Right renal cortex interstitium (tissue), 3 donors: ENCODE results near the gene RFX4. TPM values are rescaled to one million over a fixed set of nuclear protein-coding genes. Genes with fewer than 3 reads are reported as not detected.
"Not testable (repeated sequence)": the region's sequence is repeated elsewhere in the genome, so short reads cannot be mapped to it uniquely, and the experiment has no call there.

Experiments
- DNase-seq, 3 donors: peaks; one replicate each; pipeline ENCODE4 v3.0.0-alpha.2; 2013; ENCODE audit warnings: low read depth in 3 of 3, low spot score in 2 of 3
- polyA plus RNA-seq, 3 donors: library from polyadenylated mRNA; unstranded; fragments of 120-200 nt; gene quantifications; one replicate each; pipeline ENCODE4 v1.2.1, GENCODE V29; 2013; ENCODE audit not compliant: insufficient read length in 3 of 3

The RFX4 gene
- polyA plus RNA-seq, 3 donors = not detected

DNA sequence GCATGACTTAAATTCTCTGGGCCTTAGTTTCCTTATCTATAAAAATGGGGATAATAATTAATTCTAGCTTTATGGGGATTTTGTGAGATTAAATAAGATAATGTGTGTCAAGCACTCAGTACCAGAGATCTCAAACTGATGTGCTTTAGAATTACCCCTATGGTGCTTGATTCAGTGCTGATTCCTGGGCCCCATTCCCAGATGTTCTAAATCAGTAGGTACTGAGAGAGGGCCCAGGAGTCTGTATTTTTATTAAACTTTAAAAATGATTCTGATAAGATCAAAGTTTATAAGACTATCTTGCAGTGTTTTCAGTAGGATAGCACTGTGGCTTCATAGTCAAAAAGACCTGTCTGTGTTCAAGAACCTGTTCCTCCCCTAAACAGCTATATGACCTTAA, 102.6 kb downstream of the RFX4 start:
- no peak for DNase-seq

DNA sequence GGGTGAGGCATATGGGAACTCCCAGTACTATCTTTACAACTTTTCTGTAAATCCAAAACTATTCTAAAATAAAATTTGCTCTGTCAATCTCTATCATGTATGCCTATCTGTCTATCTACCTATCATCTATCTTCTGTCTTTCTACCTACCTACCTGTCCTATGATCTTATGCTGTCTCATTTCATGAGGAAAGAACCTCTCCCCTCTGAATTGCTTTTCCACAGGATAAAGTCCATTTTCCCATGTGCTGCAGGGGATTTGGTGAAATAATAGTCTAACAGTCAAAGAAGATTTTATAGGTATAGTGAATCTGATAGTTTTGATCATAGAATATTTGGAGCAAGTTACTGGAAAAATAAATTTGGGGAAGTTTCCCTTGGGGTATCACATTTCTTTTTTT, 104.9 kb downstream of the RFX4 start:
- DNase-seq = no peak

DNA sequence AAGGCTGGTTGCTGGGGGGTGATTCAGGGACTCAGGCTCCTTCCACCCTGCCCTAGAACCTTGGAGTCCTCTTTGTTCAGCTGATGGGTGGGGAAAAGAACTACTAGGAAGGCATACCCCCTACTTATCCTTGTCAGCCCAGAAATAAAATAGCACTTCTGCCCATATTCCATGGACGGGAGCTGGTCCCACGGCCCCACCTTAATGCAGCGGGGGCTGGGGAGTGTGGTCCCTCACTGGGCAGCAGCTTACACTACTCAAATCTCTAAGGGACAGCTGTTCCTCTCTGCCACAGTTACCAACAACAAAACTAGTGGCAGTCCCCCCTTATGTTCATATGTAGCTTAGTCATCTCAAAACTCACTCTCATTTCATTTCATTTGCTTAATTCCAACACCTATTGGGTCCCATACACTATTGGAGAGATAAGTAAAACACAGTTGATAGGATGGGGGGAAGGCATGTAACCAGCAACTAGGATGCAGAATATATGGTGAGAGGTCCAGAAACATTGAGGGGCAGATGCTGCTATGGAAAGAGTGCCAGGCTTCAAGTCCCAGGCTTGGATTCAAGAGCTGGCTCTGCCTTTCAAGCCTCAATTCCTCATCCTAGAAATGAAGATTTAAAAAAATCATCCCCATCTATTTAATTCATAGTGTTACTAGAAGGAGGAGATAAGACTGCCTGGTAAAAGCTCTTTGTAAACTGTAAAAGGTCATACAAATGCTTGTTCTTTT, 107.9 kb downstream of the RFX4 start:
- no peak for DNase-seq

DNA sequence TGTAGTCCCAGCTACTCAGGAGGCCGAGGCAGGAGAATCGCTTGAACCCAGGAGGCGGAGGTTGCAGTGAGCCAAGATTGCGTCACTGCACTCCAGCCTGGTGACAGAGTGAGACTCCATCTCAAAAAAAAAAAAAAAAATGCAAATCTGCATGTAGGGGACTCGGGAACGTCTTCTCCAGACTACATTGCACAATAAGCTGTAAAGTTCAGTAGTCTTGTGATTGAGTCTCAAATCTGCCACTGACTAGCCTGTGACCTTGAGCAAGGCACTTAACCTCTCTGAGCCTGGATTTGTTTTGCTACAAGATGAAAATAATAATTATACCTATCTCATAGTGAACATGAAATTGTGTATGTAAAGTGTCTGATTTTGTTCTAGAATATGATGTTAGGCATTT, 109.2 kb downstream of the RFX4 start:
- not testable (repeated sequence) for DNase-seq

DNA sequence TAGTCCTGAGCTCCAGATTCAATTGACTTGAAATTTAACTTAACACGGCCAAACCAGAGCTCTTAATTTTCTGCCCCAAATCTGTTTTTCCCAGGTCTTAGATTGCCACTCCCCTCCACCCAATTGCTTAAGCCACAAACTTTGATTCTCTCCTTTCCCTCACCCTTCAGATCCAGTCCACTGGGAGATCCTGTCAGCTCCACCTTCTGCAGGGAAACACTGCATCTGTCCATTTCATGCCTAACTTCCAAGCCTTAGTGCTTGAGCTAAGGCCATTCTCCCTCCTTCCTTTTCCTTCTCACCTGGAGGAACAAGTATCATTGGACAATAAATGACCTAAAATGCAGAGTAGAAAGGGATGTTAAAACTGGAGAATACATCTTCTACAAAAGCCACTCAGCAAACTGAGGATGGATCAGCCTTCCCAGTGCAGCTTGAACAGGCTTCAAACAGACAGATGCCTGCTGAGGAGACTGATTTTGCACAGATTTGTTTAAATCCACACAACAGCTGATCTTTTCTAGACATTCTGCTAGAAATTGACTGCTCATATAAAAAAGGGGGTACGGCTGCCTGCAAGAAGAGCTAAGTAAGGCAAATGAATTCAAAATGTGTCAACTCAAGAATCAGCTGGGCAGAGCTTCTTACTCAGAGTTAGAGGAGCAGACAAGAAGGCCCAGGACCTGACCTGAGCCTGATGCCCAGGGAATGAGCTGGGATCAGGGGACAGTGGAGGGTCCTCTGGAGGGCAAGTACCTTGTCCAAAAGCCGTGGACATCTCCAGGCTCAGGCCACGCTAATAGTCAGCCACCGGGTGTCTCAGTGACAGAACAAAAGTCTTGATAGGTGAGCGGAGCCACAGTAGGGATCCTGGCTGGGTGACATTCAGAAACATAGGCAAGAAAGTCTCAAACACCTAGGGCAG, 110.4 kb downstream of the RFX4 start:
- DNase-seq = no peak

DNA sequence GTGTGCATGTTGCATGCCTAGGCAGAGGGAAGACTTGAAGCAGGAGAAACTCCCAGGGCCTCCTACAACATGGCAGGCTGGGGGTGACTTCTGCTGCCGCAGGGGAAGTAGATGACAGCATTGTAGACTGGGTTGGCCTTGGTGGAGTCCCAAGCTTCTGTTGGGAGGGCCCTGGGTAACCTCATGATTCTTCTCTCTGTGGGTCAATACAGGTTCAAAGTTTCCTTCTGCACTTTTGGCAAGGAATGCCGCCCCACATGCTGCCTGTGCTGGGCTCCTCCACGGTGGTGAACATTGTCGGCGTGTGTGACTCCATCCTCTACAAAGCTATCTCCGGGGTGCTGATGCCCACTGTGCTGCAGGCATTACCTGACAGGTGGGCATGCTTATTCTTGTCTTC, 113.3 kb downstream of the RFX4 start:
- DNase-seq = no peak

DNA sequence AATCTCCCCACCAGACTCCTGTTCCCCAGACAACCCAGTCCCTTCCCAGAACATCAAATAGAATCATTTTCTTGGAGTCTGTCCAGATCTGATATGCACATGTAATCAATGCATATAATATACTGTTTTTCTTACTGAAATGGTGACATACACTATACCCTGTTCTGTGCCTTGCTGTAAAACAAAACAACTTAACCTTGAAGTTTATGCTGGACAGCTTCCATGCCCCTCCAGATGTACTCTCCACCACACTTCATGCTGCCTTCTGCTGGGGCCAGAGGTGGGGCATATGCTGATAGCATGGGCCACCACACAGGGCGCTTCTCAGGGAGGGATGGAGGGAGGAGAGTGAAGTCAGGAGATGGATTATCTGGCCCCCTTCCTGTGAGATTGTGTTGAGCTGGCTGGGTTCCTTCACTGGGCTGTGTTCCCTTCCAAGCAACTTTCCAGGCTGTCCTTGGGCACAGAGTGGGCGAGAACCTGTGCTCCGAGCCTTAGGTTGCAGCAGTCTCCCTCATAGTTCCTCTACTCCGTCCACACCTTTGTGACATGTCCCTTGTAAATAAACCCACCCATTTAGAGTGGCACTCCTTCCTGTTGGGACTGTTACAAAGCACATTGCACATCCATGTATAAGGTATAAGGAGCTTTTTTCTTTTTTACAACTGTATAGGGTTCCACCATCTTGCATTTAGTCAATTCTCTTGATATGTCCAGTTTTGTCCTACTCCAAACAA, 114.0 kb downstream of the RFX4 start:
- no peak for DNase-seq

DNA sequence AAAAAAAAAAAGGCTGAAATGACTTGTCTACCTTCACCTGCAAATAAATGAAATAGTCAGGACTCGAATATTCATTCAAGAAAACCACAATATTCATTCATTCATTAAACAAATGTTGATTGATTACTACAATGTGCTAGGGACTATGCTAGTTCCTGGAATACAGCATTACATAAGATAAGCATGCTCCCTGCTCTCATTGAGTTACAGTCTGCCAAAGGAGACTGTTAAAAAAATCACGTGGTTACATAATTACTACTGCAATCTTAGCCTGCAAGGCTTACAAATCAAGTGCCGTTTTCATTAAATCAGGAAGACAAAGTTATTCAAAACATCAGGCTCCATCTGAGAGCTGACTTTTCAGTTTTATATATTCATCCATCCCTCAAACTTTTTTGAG, 121.3 kb downstream of the RFX4 start:
- no peak for DNase-seq

DNA sequence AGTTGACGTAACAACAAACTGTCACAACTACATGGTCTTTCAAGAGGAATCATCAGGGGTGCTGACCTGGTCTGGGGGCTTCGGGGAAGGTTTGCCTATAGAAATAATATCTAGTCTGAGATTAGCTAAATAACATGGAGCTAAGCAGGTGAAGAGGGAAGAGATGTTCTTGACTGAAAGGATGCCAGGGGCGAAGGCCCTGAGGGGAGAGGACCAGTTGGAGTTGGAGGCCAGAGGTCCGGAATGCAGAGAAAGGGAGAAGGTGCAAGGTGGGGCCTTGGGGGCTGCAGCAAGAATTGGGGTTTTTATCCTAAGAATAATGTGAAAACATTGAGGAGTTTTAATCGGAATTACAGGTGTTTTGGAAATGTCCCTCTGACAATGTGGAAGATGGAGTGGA, 123.2 kb downstream of the RFX4 start:
- DNase-seq = no peak

DNA sequence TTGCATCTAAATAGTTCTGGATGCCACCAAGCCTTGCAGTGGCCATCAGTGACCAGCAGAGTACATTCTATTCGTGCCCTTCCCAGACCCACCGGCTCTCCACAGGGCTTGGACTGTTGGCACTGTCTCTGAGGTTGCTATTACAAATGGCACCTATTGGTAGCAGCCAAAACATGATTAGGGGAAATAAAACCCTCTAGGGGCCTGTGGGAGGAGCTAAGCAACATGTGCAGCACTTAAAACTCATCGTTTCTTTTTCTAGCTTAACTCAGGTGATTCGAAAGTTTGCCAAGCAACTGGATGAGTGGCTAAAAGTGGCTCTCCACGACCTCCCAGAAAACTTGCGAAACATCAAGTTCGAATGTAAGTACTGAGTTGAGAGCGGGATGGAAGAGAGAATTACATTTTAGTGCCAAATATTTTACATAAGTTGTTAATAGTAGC, 126.3 kb downstream of the RFX4 start:
- no peak for DNase-seq

DNA sequence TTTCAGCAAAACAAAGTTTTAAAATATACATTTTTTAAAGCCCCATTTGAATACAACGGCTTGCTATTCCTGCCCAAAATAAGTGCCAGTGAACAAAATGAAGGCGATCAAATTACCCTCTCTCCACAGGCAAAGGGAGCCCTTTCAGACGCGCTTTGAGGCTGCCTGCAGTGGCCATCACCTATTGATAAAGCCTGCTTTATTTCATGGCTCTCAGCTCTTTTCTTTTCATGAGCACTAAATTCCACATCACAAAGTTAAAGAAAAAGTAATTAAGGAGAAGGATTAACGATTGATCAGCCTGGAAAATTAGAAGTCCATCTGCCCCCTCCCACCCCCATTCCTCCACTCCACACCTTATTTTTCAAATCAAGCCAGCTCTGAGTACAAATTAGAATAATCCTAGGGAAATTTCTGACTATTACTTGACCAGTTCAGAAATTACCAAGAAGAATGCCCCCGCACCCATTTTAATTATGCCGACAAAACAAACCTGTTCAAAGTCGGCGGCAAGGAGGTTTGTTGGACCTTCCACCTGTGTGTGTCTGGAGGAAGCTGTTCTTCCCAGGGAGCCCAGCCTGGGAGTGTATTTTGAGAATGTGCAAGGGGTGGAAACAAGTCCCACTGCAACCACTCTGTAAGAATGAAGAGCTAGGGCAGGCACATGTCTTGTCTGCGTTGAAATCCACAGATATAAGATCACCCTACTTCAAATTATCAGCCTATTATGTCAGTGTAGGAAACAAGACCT, 127.5 kb downstream of the RFX4 start:
- no peak for DNase-seq

DNA sequence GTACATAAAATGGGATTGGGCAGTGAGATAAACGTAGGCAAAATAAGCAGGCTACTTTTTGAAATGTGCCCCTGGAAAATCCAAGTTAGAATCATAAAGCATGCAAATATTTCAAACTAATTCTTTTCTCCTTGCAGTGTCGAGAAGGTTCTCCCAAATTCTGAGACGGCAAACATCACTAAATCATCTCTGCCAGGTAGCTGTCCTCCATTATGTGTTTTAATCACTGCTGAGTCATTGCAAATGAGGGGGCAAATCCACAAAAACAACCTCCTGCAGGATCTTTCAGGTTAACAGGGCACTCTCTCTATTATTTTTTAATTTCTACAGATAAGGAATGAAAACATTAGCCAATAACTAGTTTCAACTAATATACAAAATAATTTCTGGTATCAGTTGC, 128.5 kb downstream of the RFX4 start:
- DNase-seq = no peak

DNA sequence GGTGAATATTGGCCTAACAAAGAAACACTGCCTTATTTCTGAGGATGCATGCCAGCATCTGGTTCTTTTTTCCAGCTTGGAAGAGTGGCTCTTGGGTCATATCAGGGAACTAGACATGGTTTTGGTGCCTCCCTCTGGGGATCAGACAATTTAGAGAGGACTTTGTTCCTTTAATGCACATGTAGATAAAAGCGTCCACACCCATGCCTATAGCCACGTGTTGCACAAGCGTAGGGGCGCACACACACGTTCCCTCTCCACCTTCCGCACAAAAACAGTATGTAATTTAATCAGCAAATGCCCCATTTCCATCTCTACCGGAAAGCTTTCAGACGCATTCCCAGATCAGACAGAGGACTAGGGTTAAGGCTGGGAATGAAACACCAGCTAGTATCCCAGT, 130.0 kb downstream of the RFX4 start:
- DNase-seq = no peak

DNA sequence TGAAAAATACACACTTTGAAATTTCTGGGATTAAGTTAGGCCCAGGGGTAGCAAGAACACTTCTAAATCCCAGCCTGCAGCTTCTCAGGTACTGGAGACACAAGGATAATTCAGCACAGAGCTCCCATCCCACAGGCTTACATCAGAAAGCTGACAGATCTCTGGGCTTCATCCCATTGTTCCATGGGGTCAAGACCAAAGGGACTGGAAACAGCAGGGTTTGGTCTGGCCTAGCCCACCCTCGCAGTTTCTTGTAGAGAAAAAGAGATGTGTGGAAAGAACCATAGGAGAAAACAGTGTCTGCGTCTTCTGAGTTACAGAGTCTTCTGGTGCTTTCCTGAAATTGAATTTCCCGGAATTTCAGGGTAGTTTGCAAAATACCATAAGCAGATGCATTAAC, 132.1 kb downstream of the RFX4 start:
- no peak for DNase-seq

DNA sequence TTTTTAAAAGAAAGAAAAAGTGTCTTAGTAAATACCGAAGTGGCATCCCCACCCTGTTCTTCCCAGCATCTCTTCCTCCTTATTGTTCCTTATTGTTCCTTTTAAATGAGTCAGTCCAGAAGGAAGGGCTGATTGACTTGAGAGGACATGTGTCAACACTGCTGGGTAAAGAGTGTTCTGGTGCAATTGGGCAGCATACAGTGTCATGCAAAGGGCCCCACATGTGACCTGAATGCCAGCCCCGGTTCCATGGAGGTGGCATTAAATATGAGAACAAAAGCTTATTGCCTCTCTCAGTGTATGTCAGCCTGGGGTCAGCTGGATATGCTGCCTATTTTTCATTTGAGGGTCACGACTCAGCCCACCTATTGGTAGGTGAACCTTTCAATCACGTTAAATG, 132.8 kb downstream of the RFX4 start:
- no peak for DNase-seq

DNA sequence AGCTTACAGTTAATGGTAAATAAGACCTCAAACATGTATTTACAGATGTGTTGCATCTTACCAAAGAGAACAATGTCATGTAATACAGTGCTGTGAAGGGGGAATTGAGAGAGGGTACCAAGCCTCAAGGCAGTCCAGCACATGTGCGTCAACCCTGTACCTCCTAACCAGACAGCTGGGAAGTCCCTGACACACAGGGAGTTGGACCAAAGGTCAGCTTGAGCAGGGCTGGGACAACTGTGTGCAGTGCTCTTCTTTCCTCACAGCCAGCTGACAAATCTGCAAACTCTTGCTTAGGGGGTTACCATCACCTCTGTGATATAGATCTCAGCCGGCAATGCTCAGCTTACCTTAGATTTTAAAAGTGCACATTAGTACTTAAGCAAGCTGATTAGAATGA, 134.9 kb downstream of the RFX4 start:
- no peak for DNase-seq

DNA sequence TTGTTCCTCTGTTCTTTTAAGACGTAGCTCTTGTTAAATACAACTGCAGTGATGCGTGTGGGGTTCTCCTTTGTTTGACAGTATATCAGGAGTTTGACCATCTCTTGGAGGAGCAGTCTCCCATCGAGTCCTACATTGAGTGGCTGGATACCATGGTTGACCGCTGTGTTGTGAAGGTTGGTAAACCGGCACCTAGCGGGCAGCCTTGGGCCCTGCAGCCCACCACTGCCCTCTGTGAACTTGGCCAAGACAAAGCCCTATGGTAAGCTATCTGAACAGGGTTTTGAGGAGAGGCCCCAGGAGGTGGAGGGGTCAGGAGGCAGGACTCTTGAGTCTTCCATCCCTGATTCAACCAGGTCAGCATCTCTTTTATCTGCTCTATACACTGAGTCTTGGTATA, 137.1 kb downstream of the RFX4 start:
- DNase-seq = no peak

DNA sequence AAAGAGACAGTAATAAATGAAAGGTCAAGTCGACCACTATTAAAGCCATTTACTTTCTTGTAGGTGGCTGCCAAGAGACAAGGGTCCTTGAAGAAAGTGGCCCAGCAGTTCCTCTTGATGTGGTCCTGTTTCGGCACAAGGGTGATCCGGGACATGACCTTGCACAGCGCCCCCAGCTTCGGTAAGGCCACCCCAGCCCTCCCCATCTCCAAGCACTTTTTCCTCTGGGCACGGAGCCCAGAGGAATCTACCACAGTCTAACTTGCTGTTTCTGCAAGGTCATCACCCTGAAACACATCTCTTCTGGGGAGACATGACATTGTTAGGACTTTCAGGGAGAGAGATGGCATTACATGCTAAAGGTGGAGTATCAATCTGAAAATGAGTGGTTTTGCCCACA, 137.9 kb downstream of the RFX4 start:
- no peak for DNase-seq

DNA sequence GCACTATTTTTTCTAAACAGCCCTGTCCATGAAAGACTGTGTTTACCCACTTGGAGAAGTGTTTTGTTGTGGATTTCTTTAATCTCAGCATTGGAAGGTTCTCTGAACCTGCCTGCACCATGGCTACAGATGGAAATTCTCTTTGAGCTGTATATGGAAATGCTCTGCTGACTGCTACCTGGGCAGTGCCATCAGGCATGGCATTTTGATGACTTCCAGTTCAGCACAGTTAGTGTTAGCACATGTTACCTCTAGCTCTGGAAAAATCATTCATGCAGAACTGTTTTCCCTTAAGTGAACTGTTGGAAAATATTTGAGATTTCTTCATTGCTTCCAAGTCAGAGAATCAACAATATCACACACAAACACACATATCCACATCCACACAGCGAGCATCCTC, 139.1 kb downstream of the RFX4 start:
- no peak for DNase-seq

DNA sequence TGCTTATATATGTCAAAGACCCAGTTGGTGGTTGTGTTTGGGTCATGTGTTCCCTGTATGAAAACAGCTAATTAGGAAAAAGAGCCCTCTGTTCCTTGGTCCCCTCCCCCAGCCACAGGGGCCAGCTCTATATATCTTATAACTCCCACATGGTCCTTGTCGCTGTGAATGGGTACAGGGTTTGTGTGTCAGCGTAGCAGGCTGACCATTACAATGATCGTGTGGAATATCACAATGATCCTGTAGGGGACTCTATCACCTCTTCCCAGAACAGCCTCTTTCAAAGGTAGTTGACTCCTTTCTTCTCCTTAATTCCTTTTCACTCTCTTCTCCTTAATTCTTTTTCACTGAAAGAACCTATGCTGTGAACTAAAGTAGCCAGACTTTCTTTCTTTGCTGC, 140.0 kb downstream of the RFX4 start:
- DNase-seq = no peak

DNA sequence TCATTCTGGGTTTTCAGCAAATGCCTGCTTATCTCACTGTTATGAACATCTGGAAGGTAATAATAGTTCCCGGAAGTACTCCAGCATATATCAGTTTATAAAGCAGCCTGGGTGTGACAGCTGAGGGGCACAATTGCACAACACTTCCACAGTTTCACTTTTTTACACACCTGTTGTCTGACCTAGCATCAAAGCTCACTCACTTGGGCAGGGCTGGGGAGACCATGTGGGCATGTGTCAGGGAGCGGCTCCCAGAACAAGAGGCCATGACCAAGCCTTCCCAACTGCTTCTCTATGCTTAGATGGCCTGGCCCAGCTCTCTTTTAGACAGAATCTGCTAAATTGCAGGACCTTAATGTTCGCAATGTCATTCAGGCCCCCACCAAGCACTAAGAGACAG, 140.6 kb downstream of the RFX4 start:
- no peak for DNase-seq
